Breast epithelium (tissue), 4 donors: ENCODE measurements around the gene ZNF345. TPM values are rescaled to one million over a fixed set of nuclear protein-coding genes. Genes with fewer than 3 reads are reported as not detected.

Experiments used
- DNase-seq, 2 donors: peaks; one replicate each; pipeline ENCODE4 v3.0.0-alpha.2; 2019; ENCODE audit warnings: low spot score in 2 of 2
- H3K27ac ChIP-seq, 2 donors: fragments of 200-600 bp; sonication (generic) in 1 of 2; one replicate each; pipeline ENCODE4 v1.5.1; 2016 to 2019; ENCODE audit warnings: mild to moderate bottlenecking in 1 of 2
- H3K27me3 ChIP-seq, 2 donors: fragments of 200-600 bp; sonication (generic) in 1 of 2; one replicate each; pipeline versions ENCODE4 v1.5.1 to v1.6.0; 2017 to 2019; ENCODE audit warnings: control low read depth in 1 of 2, mild to moderate bottlenecking in 1 of 2
- H3K36me3 ChIP-seq: fragments of 200-600 bp; one replicate; pipeline ENCODE4 v1.5.1; 2019
- H3K4me1 ChIP-seq, 2 donors: fragments of 200-600 bp; sonication (generic); one replicate each; pipeline ENCODE4 v1.5.1; 2016 to 2019; ENCODE audit warnings: control low read depth in 1 of 2
- H3K4me3 ChIP-seq, 3 donors: fragments of 200-600 bp; sonication (generic); 1 replicate in 2 of 3; 2 replicates in 1 of 3; pipeline ENCODE4 v1.5.1; 2016 to 2019; ENCODE audit warnings: mild to moderate bottlenecking in 3 of 3, moderate library complexity in 2 of 3
- H3K9me3 ChIP-seq, 2 donors: fragments of 200-600 bp; sonication (generic) in 1 of 2; one replicate each; pipeline ENCODE4 v1.5.1; 2016 to 2019; ENCODE audit warnings: control low read depth in 1 of 2
- CTCF ChIP-seq, 3 donors: fragments of 450-650 bp; IDR thresholded peaks; one replicate each; pipeline ENCODE4 v1.5.1; 2016 to 2017; ENCODE audit warnings: antibody characterized with exemption in 3 of 3, mild to moderate bottlenecking in 3 of 3, moderate library complexity in 3 of 3
- POLR2A ChIP-seq: fragments of 450-650 bp; IDR thresholded peaks from one replicate; pipeline ENCODE4 v1.6.1; 2016; ENCODE audit warnings: antibody characterized with exemption, mild to moderate bottlenecking, moderate library complexity
- POLR2AphosphoS5 ChIP-seq, 3 donors: sonication (generic); formaldehyde crosslinking; IDR thresholded peaks; one replicate each; pipeline ENCODE4 v1.6.1; 2017; ENCODE audit warnings: antibody characterized with exemption in 3 of 3
- intact Hi-C: fragments of 100-400 bp; cut with DNase I; formaldehyde crosslinking; loops from one replicate; pipeline ENCODE4 v1.15.1; 2023; ENCODE audit warnings: low total_unique reads
- total RNA-seq, 3 donors: library from RNA; depleted of rRNA; stranded (reverse); fragments of >200 nt; gene quantifications; one replicate each; pipeline ENCODE4 v1.1.0, GENCODE V29; 2016

ZNF345 gene
- total RNA-seq, 3 donors from 2014 or later: 8.6 to 13.6 (median 10.2) TPM

- TF ChIP-seq POLR2A (no peak), CTCF (IDR thresholded peaks at IDR 0.05) (no peak), POLR2AphosphoS5 (IDR thresholded peaks at IDR 0.05) (no peak)
- Histone ChIP-seq H3K27me3 (no peaks in the 10 kb centered on the region), H3K36me3 (peaks cover 11% of the 10 kb centered on the region), H3K4me1 (no peaks in the 10 kb centered on the region), H3K4me3 (no peak overlapping the region), H3K27ac (no peak overlapping the region), H3K9me3 (peaks cover 78 to 83% of the 10 kb centered on the region in 2 donors)
- no peak for DNase-seq
- intact Hi-C loops: no loop called here
Observed at GRCh38 chr19:36833430-36833829, 17.2 kb upstream of the ZNF345 start.

DNA sequence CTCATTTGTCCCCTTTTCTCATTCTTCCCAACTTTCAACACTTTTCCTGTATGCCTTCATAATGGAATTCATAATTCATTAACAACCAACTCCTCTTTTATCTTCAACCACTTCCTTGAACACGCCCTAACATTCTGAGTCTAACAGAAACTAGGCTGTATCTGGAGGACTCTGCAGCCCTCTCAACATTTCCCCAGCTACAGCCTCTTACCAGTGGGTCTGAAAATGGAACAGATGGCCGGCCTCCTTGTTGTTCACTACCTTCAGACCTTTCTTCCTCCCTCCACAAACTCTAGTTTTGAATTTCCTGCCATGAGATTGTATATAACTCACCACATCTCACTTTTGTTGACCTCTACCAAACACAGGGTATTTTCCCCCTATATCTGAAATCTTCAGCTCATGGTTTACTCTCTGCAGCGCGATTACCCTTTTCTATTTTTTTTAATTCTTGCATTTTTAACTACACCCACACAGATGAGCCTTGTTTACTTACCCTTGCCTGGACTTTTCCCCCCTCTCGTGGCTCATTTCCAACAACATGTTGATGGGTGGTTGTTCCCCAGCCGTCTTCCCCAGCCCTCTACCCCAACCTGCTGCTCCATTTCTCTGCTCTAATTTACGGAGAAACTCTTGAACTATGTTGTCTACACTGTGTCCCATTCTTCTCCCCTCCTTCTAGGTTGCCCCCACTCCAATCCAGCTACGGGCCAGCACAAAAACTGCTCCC lies 13.3 kb upstream of the ZNF345 start:
- intact Hi-C loops: no loop called here
- Histone ChIP-seq H3K4me1 (no peaks in the 10 kb centered on the region), H3K36me3 (no peaks in the 10 kb centered on the region), H3K27me3 (no peaks in the 10 kb centered on the region), H3K9me3 (peaks cover 43 to 44% of the 10 kb centered on the region in 2 donors), H3K27ac (peak overlapping the region; percentile 81 to 93), H3K4me3 (peak overlapping the region; percentile 62 to 88 (median 76))
- no peak for DNase-seq
- no peak for TF ChIP-seq POLR2AphosphoS5 (IDR thresholded peaks at IDR 0.05)
- no peak for TF ChIP-seq POLR2A
- TF ChIP-seq CTCF (IDR thresholded peaks at IDR 0.05): no peak

DNA sequence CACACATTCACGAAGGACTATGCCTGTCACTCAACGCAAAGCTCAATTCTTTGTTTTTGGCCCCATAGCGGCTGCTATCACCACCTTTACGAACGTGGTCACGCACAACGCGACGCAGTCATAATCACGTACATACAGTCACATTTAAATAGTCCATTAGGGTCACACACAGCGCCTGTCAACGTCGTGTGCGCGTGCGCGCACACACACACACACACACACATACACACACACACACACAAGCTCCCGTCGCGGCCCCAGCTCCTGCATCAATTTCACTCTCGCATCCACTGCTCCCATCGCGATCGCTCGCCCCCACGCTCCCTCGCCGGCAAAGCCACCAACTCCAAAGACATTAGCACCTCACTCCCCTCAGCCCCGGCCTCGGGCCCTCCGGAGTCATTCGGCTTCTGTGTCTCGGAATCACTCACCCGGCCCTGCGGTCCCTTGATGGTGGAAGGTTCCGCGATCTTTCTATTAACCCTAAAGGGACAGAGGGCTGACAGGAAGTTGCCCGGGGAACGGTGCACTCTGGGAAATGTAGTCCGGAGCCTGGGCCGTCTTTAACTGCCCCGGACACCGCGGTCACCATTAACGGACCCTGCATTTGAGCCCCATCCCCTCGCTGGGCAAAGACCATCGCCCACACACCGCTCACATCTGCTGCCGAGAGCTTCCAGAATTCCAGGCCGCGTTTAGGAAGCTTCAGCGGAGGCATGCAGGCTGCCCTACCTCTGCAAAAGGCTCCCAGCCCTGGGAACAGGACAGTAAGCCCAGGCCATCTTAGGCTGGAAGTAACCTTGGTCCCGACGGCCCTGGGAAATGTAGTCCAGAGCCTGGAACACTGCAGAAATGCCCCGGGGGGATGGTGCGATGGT lies 12.5 kb upstream of the ZNF345 start, which contains the start of gene ZNF790:
TSS of gene ZNF790 (minus strand) at position 482 of the 878 bp plus-strand sequence. CDS start 12,768 bp downstream, outside the sequence.
- Histone ChIP-seq H3K4me1 (no peaks in the 10 kb centered on the region), H3K27ac (peak within 1 kb of the TSS; percentile 81 to 93), H3K4me3 (peak within 1 kb of the TSS; percentile 62 to 88 (median 76)), H3K9me3 (peaks cover 35 to 36% of the 10 kb centered on the region in 2 donors), H3K36me3 (no peaks in the 10 kb centered on the region), H3K27me3 (no peaks in the 10 kb centered on the region)
- peak; percentile 77 to 82 for DNase-seq
- intact Hi-C loops: no loop called here
- TF ChIP-seq POLR2AphosphoS5 (IDR thresholded peaks at IDR 0.05) (peak; percentile 58 to 67 (median 60)), CTCF (IDR thresholded peaks at IDR 0.05) (no peak), POLR2A (no peak)

DNA sequence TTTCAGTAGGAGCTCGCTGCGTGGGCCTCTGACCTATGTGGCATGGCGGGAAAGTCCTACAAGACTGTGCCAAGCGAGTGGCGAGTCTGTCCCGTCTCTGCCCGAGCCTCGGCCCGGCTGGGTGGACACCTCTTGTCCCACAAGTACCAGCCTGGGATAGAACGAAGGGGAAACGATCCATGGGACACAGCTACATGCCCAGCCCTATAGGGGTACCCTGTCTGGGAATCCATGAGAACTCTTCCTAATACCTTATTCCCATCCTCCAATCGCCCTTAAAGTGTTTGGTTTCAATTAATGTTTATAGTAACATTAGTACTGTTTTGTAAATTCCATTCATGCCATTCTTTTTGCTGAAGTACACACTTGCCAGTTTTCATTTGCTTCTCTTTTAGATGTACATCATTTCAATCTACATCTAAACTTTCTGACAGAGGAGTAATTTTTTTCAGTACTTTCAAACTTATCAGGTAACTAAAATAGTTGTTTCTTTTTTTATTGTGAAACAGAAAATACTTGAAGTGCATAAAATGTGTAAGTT lies 11.8 kb upstream of the ZNF345 start:
- intact Hi-C loops: no loop called here
- Histone ChIP-seq H3K9me3 (peaks cover 28 to 29% of the 10 kb centered on the region in 2 donors), H3K27ac (peak overlapping the region; percentile 81 to 93), H3K4me1 (no peaks in the 10 kb centered on the region), H3K27me3 (no peaks in the 10 kb centered on the region), H3K4me3 (peak overlapping the region; percentile 62 to 88 (median 76)), H3K36me3 (no peaks in the 10 kb centered on the region)
- TF ChIP-seq POLR2A: no peak
- no peak for TF ChIP-seq CTCF (IDR thresholded peaks at IDR 0.05)
- no peak for TF ChIP-seq POLR2AphosphoS5 (IDR thresholded peaks at IDR 0.05)
- no peak for DNase-seq
